Colon (tissue), 2 donors: ENCODE data around the gene SMU1.

Experiments
- FAIRE-seq: peaks from 2 replicates; lab custom pipeline; 2012; peaks lifted over from hg19 to GRCh38; lab: Jason Lieb, UNC
- donor health status: control.
- donor health status: control.

SMU1 gene

DNA sequence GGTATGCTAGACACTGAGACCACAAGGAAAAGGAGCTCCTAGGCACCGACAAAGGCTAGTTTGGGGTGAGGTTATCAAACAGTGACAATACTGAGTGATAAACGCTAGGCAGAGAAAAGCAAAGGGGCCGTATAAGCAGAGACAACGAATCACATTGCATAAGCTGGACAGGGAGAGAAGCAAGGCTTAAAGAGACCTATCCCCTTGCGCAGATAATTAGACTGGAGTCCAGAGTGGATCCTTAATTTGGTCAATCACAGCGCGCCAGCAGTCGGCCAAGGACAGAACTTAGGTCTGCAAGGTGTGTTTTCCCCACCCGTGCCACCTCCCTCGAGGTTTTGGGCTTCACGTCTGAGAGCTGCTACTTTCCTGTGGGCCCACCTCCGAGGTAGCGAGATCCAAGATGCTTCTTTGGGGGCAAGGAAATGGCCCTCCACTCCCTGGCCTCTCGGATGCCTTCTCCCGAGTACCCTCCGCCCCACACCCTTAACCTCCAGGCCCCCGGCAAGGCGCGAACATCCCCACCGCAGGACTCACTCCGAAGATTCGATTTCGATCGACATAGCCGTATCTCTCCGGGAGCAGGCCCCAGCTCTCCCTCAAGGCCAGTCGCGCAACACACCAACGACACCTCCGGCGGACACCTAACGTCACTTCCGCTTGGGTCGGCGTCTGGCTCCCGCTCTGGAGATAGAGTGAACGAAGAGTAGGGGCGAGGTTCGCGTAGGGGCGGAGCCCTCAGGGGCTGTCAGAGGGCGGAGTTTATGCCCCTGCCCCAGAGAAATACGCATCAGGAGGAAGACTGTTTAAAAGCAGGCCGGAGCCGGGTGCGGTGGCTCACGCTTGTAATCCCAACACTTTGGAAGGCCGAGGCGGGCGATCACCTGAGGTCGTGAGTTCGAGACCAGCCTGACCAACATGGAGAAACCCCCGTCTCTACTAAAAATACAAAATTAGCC, at the start of gene SMU1:
SMU1 (minus strand) TSS at position 629 of the 959 bp plus-strand sequence; CDS start at position 563, 66 bp downstream.
- FAIRE-seq = peak; percentile 64

- no peak for FAIRE-seq
Measured at GRCh38 chr9:33125461-33125860, 49.0 kb upstream of the SMU1 start.

GRCh38 chr9:33124751-33125381, 48.4 kb upstream of the SMU1 start:
- no peak for FAIRE-seq

DNA sequence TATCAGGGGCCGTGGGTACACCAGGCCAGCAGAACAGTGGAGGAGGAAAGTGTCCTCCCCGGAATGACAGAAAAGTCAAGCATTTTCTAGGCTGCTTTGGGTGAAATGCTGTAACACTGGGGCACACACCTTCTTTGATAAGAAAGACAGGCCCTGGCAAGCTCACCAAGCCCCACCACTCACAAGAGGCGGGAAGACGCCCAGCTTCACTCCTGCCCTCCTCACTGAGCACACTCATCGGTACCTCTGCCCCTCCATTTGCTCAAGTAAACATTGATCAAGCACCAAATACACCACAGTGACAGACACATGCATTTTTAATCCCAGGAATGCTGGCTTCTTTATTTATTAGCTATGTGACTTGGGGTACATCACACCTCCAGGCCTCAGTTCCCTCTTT, 47.6 kb upstream of the SMU1 start:
- FAIRE-seq = no peak

- no peak for FAIRE-seq
Measured at GRCh38 chr9:33123407-33124031, 47.0 kb upstream of the SMU1 start.

GRCh38 chr9:33120620-33121019, 44.1 kb upstream of the SMU1 start:
- no peak for FAIRE-seq

DNA sequence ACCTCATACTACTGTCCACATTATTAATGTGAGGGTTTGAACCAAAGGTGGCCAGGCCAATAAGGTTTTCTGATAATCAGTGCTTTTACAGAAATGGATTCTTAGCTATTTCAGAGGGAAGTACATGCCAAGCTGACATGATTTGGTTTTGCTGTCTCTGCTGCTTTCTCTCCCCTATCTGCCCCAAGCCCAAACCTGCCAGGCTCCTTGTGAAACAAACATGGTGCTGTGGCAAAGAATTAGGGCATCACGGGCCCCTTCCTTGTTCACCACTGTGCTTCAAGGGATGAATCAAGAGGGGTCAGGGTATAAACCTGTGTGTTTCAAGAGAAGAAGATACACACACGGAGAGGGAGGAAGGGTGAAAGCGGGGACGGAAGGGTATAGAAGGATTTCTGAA, 41.3 kb upstream of the SMU1 start:
- no peak for FAIRE-seq

- FAIRE-seq = no peak
Measured at GRCh38 chr9:33117306-33117705, 40.8 kb upstream of the SMU1 start.

GRCh38 chr9:33116860-33117259, 40.4 kb upstream of the SMU1 start:
- FAIRE-seq = no peak

- no peak for FAIRE-seq
Measured at GRCh38 chr9:33114746-33115145, 38.3 kb upstream of the SMU1 start.

GRCh38 chr9:33113799-33114547, 37.5 kb upstream of the SMU1 start:
- FAIRE-seq = no peak

GRCh38 chr9:33112094-33112493, 35.6 kb upstream of the SMU1 start:
- FAIRE-seq = no peak

DNA sequence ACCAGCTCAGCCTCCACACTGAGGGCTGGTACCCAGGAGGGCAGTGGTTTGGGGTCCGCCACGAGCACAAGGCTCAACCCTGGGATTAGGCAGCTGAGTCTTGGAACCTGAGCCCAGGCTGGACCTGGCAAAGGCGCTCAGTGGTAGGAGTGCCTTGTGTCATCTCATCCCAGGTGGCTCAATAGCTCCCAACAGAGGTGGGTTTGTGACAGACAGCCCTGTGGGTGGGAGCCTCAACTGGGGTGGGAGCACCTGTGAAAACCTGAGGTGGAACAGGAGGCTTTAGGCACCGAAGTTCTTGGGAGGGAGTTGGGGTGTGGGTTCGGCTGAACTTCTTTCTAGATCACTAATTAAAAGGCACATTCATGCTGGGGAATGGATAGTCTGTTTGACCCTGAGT, 35.2 kb upstream of the SMU1 start:
- FAIRE-seq = no peak

- FAIRE-seq = no peak
Measured at GRCh38 chr9:33110686-33111085, 34.2 kb upstream of the SMU1 start.

DNA sequence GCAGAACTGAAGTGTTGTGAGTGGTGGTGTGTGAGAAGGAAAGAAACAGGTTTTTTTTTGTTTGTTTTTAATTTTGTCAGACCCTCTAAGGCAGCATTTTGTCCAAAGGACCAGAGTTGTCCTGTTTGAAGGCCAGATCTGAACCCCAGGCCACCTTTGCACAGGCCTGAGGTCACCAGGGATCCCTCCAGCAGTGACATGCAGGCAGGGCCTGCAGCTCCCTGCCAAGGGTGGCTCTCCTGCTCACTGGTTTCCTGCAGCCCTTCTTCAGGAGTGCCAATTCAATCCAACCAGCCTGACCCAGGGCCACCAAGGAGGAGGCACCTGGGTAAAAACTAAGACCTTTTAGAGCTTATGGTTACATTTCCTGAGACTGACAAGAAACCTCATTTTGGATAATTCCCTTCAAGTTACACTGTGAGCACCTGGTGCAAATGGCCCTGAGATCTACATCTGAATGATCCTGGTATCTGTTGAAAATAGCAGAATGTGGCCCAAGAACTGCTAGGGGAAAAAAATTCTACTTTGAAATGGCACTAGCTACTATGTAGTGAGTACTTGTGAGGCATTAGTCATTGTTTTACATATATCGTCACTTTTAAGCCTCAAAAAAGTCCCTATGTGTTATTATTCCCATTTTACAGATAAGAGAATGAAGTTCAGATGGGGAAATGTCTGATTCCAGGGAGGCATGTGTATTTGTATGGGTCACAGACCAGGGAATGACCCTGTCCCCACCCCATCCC, 33.5 kb upstream of the SMU1 start:
- FAIRE-seq = no peak

DNA sequence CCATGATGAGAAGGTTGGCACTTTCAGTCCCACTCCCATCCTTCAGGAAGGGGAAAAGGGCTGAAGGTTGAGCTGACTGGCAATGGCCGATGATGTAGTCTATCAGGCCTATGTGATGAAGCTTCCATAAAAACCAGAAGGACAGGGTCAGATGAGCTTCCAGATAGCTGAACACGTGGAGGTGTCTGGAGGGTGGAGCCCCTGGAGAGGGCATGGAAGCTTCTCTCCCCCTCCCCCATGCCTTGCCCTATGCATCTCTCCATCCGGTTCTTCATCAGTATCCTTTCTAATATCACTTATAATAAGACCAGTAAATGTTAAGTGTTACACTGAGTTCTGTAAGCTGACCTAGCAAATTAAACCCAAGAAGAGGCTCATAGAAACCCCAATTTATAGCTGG, 32.6 kb upstream of the SMU1 start:
- no peak for FAIRE-seq

DNA sequence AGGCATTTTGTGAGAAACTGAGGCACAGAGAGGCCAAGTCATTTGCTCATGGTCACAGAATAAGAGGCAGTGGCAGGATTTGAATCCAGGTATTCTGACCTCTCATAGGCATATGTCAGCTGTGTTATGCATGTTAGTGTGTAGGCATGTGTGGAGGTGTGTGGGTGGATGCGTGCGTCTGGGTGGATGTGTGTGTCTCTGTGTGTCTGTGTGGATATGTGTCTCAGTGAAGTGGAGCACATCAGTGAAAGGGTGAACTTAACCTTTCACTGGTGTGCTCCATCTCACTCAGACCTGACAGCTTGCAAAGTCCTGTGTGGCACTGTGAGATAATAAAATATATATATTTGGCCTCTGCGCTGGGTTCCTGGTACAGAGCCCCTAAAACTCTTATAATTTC, 32.0 kb upstream of the SMU1 start:
- FAIRE-seq = no peak

- no peak for FAIRE-seq
Measured at GRCh38 chr9:33107762-33108161, 31.3 kb upstream of the SMU1 start.

DNA sequence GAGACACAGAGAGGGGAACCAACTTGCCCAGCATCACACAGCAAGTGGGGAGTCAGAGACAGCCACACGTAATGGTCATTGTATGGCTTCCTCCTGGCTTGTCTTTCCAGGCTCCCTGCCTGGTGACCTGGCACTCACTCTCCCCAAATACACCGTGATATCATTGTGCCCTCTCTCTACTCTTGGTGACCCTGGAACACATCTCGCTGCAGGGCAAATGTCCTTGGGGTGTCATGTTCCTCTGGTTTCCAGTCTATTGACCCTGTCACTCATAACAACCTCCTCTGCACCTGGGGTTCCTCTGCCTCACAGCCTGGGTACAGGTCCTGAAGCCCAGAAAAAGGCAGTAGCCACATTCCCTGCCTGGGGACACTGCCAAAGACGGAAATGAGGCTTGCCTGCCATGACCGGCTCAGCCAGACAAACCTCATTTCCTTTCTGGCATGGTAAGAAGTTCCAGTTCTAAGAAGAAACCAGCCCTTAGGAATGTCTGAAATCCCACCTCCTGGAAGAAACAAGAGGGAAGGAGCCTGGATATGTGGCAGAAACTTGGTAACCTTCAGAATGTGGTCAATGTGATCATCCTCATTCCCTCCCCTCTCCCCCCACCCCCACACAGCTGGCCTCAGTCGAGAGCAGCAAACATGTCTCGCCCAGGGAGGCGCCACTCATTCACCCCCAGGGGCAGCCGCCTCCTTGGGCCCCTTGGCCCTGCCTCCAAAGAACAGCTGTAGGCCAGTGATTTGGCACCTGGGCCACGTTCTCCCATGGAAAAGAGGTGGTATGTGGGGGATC, 30.6 kb upstream of the SMU1 start:
- FAIRE-seq = no peak

DNA sequence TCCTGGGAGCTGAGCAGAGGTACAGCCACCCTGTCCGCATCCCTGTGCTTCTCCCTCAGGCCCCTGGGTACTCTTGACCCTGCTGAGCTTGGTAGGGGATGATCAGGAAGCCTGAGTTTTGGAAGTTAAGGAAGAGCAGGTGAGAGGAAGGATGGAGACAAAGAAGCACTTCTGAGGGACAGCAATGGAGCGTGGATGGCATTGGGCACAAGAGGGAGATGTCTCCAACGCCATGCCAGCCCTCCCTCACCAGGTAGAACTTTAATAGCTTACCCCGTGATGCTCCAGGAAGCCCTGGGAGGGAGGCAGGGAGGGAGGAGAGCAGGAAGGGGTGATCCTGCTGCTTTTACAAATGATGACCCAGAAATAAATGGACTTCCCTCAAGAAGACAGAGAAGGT, 29.9 kb upstream of the SMU1 start:
- no peak for FAIRE-seq

- no peak for FAIRE-seq
Measured at GRCh38 chr9:33105959-33106358, 29.5 kb upstream of the SMU1 start.
